ENCODE measurements around the gene EFNA2. TPM values are rescaled to one million over a fixed set of nuclear protein-coding genes. Genes with fewer than 3 reads are reported as not detected.

EFNA2 gene
- not detected in 2 replicates for total RNA-seq (2014; rRNA removed)
- Bru-seq, nascent RNA = percentile 11 among the genes with signal in this experiment
- BruChase-seq, experiment 1, labeled RNA remaining after a 6-hour chase = percentile 28 among the genes with signal in this experiment
- BruChase-seq, experiment 2, labeled RNA remaining after a 2-hour chase = percentile 19 among the genes with signal in this experiment
- long read RNA-seq = 0 reads

DNA sequence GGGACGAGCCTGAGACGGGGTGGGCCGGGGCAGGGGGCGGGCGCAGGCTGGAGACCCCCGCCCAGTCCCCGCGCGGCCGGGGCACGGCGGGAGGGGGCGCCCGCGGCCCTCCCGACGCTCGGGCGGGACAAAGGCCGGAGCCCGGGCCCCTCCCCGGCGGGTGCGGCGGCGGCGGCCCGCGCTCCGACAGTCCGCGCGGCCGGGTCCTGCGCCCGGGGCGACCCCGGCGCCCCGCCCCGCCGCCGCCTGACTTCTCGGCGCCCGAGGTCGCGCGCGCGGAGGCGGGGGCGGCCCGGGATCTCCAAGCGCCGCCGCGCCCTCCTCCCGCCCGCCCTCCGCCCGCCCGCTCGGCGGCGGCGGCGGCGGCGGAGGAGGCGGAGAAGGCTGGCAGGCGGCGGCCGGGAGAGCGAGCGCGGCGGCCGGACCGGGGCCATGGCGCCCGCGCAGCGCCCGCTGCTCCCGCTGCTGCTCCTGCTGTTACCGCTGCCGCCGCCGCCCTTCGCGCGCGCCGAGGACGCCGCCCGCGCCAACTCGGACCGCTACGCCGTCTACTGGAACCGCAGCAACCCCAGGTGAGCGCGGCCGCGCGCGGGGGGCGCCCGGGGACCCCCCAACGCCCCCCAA, at the start of gene EFNA2:
Gene EFNA2, plus strand, starts transcription at position 137 of the 624 bp plus-strand sequence. Its CDS starts 296 bp downstream, at position 433.
- DNase-seq (no peak), ATAC-seq (no peak)
- peaks cover 44% of the 10 kb centered on the region for H3K27me3 ChIP-seq (ENCODE audit: low read length)
- no peaks in the 10 kb centered on the region for H3K36me3 ChIP-seq (ENCODE audit: low read depth, low read length)
- no peaks in the 10 kb centered on the region for H3K9me2 ChIP-seq (replicated peaks; ENCODE audit: low read length)
- intact Hi-C loops (cut with micrococcal nuclease) = no loop called here
- H3K4me1 ChIP-seq (ENCODE audit: insufficient read depth, low read length) = no peaks in the 10 kb centered on the region
- no peak within 1 kb of the TSS for H3K4me3 ChIP-seq (ENCODE audit: low read length)
- no peaks in the 10 kb centered on the region for H4K20me1 ChIP-seq (ENCODE audit: low read length)
- BruUV-seq (replicated peaks) = no TSS peak
- no peak within 1 kb of the TSS for H3K27ac ChIP-seq (ENCODE audit: low read length)
- H3K9me3 ChIP-seq (ENCODE audit: low read length) = no peaks in the 10 kb centered on the region
- H3F3A ChIP-seq (ENCODE audit: low read length, unreplicated experiment) = no peaks in the 10 kb centered on the region
- H3K4me2 ChIP-seq (ENCODE audit: low read length) = no peak within 1 kb of the TSS
- TF ChIP-seq, protein P1, sequence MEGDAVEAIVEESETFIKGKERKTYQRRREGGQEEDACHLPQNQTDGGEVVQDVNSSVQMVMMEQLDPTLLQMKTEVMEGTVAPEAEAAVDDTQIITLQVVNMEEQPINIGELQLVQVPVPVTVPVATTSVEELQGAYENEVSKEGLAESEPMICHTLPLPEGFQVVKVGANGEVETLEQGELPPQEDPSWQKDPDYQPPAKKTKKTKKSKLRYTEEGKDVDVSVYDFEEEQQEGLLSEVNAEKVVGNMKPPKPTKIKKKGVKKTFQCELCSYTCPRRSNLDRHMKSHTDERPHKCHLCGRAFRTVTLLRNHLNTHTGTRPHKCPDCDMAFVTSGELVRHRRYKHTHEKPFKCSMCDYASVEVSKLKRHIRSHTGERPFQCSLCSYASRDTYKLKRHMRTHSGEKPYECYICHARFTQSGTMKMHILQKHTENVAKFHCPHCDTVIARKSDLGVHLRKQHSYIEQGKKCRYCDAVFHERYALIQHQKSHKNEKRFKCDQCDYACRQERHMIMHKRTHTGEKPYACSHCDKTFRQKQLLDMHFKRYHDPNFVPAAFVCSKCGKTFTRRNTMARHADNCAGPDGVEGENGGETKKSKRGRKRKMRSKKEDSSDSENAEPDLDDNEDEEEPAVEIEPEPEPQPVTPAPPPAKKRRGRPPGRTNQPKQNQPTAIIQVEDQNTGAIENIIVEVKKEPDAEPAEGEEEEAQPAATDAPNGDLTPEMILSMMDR (conservative IDR thresholded peaks at IDR 0.05; ENCODE audit: low read depth, low read length) = no peak
- TF ChIP-seq EZH2phosphoT487 (IDR thresholded peaks at IDR 0.05; ENCODE audit: borderline replicate concordance, low read length) (no peak), EZH2 (IDR thresholded peaks at IDR 0.05; ENCODE audit: low read length, unreplicated experiment) (no peak)
- H3K9ac ChIP-seq (ENCODE audit: low read length) = no peak within 1 kb of the TSS
- no peaks in the 10 kb centered on the region for H3K79me2 ChIP-seq (ENCODE audit: low read length)
- ChIA-PET CTCF (no interaction called here), POLR2A (ENCODE audit: unreplicated experiment) (no interaction called here)
- no peak within 1 kb of the TSS for H2AFZ ChIP-seq (ENCODE audit: low read length)

DNA sequence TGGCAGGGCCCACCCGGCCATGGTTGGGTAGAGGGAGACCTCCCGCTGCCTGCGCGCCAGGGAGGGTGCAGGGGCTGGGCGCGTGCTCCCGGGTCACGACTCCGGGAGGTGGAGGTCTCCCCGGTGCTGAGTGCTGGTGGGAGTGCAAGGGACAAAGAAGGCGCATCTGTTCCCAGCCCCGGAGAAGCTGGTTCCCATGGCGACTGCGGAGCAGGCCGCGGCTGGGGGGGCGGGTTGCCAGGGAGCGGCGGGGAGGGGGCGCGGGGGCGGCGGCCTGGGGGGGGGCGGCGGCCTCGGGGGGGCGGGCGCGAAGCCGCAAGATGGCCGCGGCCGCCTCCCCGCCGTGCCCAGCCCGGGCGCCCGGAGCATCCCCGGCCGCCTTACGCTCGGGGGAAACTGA, 49.1 kb upstream of the EFNA2 start:
- H3K27ac ChIP-seq (ENCODE audit: low read length) = no peak overlapping the region
- intact Hi-C loops (cut with micrococcal nuclease) = no loop called here
- H4K20me1 ChIP-seq (ENCODE audit: low read length) = no peaks in the 10 kb centered on the region
- H3K36me3 ChIP-seq (ENCODE audit: low read depth, low read length) = no peaks in the 10 kb centered on the region
- H3K4me1 ChIP-seq (ENCODE audit: insufficient read depth, low read length) = peaks cover 16% of the 10 kb centered on the region
- ChIA-PET POLR2A (ENCODE audit: unreplicated experiment) (no interaction called here), CTCF (no interaction called here)
- TF ChIP-seq, protein P1 (conservative IDR thresholded peaks at IDR 0.05; ENCODE audit: low read depth, low read length) = no peak
- TF ChIP-seq EZH2 (IDR thresholded peaks at IDR 0.05; ENCODE audit: low read length, unreplicated experiment) (no peak), EZH2phosphoT487 (IDR thresholded peaks at IDR 0.05; ENCODE audit: borderline replicate concordance, low read length) (no peak)
- no peaks in the 10 kb centered on the region for H3F3A ChIP-seq (ENCODE audit: low read length, unreplicated experiment)
- no peak for DNase-seq
- H3K4me2 ChIP-seq (ENCODE audit: low read length) = peak overlapping the region; percentile 93
- H3K9ac ChIP-seq (ENCODE audit: low read length) = no peak overlapping the region
- 0 out of 2 replicates have a peak overlapping the region, but pooled peaks have one; percentile 34 for H2AFZ ChIP-seq (ENCODE audit: low read length)
- no peaks in the 10 kb centered on the region for H3K9me3 ChIP-seq (ENCODE audit: low read length)
- no TSS peak for BruUV-seq (replicated peaks)
- no peak for ATAC-seq
- peak overlapping the region; percentile 81 for H3K4me3 ChIP-seq (ENCODE audit: low read length)
- no peaks in the 10 kb centered on the region for H3K9me2 ChIP-seq (replicated peaks; ENCODE audit: low read length)
- H3K27me3 ChIP-seq (ENCODE audit: low read length) = no peaks in the 10 kb centered on the region
- H3K79me2 ChIP-seq (ENCODE audit: low read length) = peaks cover 8% of the 10 kb centered on the region; the same call in 1 of the 2 replicates

All from PC-3 (cell line).